ENCODE data around the gene GPRC5A. TPM values are rescaled to one million over a fixed set of nuclear protein-coding genes. Genes with fewer than 3 reads are reported as not detected.

Gene GPRC5A, protein sequence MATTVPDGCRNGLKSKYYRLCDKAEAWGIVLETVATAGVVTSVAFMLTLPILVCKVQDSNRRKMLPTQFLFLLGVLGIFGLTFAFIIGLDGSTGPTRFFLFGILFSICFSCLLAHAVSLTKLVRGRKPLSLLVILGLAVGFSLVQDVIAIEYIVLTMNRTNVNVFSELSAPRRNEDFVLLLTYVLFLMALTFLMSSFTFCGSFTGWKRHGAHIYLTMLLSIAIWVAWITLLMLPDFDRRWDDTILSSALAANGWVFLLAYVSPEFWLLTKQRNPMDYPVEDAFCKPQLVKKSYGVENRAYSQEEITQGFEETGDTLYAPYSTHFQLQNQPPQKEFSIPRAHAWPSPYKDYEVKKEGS
- 93.8 and 116 TPM in 2 replicates for total RNA-seq

GRCh38 chr12:12891080-12891880 lies at the start of gene GPRC5A:
Gene GPRC5A (plus strand): TSS chr12:12891562. CDS start chr12:12908250, 16,688 bp downstream.

DNA sequence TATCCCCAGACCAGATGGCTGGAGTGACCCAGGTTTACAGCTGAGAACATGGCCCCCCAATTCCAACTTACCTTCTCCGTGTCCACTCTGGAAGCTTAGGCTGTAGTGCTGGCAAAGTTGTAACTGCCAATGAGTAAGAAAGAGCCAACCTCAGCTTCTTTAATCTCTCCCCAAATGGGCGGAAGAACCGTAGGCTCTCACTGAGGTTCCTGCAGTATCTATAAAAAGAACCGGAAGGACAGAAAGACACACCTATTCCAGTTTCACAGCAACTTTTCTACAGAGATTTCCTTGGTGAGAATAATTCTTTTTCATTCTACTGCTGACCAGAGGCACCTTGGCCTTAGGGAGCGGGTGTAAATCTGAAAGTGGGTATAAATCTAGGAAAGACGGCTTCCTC lies 60.7 kb downstream of the GPRC5A start, which contains the start of gene GPRC5D:
Gene GPRC5D (minus strand): TSS at position 135 of the 400 bp plus-strand sequence. CDS start 1,786 bp downstream, outside the sequence.

Other genes with a start within 250 kb of the GPRC5A start
- gene GPR19, start 195.4 kb upstream of the GPRC5A start, total RNA-seq: 0.35 TPM in 1 of 2 replicates, not detected in the other
- 21.0 and 22.7 TPM in 2 replicates for gene CDKN1B, start 174.2 kb upstream of the GPRC5A start, total RNA-seq
- gene APOLD1, start 105.9 kb upstream of the GPRC5A start, total RNA-seq: 6.6 and 7.6 TPM in 2 replicates
- gene DDX47, start 78.2 kb upstream of the GPRC5A start, total RNA-seq: 84.7 and 96.3 TPM in 2 replicates
- not detected in 2 replicates for gene GPRC5D, start 60.6 kb downstream of the GPRC5A start, total RNA-seq
- gene HEBP1, start 108.7 kb downstream of the GPRC5A start, total RNA-seq: 8.6 and 9.0 TPM in 2 replicates
- 4.9 and 5.8 TPM in 2 replicates for gene FAM234B, start 152.8 kb downstream of the GPRC5A start, total RNA-seq
- gene GSG1, start 212.1 kb downstream of the GPRC5A start, total RNA-seq: not detected in 2 replicates